Stimulated activated CD4-positive, alpha-beta T cell treated with anti-CD3 and anti-CD28 coated beads, TNF-alpha, amount 100 ng/mL, for 1 hour (primary cell): ENCODE results near the gene UNKL.
A peak's percentile ranks its signal among the peaks of the same experiment; 100 is the strongest.

Experiments
- DNase-seq, 3 donors: peaks; one replicate each; pipeline ENCODE4 v3.0.0-alpha.2; 2020; ENCODE audit warnings: low read depth in 3 of 3, low spot score in 1 of 3

Gene UNKL

GRCh38 chr16:1403036-1403435, 11.5 kb downstream of the UNKL start:
- no peak for DNase-seq

GRCh38 chr16:1401758-1402154, 12.7 kb downstream of the UNKL start:
- DNase-seq, result no peak

- no peak for DNase-seq
Observed at GRCh38 chr16:1401061-1401757, 13.3 kb downstream of the UNKL start.

GRCh38 chr16:1398826-1399581, 15.5 kb downstream of the UNKL start:
- DNase-seq, result no peak

DNA sequence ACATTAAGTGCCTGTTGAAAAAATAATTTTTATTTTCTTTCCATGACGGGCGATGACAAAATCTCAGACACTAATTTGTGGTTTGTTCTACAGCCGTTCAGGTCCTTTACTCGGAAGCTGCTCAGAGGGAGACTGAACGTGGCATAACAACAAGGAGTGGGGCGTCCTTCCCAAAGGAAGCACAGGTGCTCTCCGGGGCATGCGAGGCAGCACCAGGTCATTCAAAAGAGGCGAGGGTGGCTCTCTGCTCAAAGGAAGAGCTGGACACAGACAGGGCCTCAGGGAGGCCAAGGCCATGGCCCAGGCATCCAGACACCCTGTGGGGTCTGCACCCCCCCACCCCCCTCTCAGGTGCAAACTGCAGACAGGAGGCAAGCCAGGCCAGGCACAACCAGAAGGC, 16.2 kb downstream of the UNKL start:
- no peak for DNase-seq

GRCh38 chr16:1397779-1398178, 16.7 kb downstream of the UNKL start:
- DNase-seq, result no peak

- DNase-seq, result no peak
Observed at GRCh38 chr16:1395444-1396031, 19.0 kb downstream of the UNKL start.

DNA sequence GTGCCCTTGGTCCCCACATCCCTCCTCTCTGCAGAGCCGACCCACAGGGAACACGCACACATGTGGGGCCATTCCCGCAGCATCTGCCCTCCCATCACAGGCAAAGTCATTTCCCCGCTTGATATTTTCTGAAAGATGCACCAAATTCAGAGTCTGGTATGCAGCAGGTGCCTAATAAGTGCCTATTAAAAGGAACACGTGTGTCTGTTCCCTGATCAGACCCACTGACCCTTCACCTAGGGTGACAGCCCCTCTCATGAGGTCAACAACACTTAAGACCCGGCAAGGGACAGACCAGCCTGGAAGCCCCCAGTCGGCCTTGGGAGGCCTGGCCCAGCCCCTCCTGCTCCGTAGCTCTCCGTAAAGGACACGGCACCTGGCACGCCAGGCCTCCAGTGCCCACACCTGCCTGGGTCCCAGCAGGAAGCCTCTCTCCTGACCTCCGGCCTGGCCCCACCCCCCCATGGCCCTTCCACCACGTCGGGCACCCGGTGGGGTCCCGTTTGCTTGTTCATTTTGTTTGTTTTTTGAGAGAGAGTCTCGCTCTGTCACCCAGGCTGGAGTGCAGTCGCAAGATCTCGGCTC, 20.0 kb downstream of the UNKL start:
- DNase-seq, result no peak

- DNase-seq, result no peak
Observed at GRCh38 chr16:1393613-1394176, 20.8 kb downstream of the UNKL start.

DNA sequence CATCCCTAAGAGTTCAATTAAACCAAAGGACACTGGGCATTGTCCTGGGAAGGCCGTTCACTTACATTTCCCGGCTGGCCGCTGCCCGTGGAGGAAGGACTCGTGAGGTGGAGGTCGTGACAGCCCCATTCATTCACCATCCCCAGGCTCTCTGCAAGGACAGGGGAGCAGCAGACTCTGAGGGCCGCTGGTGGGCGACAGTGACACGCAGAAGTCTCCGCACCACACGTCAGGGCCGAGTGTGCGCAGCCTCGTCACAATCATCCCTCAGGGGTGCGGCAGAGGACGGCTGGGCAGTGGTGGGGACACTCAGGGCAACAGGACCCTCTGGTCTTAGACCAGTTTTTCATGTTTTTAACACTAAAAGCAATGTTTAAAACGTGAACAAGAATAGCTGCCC, 21.7 kb downstream of the UNKL start:
- DNase-seq, result no peak

GRCh38 chr16:1390239-1390779, 24.2 kb downstream of the UNKL start:
- DNase-seq, result no peak

DNA sequence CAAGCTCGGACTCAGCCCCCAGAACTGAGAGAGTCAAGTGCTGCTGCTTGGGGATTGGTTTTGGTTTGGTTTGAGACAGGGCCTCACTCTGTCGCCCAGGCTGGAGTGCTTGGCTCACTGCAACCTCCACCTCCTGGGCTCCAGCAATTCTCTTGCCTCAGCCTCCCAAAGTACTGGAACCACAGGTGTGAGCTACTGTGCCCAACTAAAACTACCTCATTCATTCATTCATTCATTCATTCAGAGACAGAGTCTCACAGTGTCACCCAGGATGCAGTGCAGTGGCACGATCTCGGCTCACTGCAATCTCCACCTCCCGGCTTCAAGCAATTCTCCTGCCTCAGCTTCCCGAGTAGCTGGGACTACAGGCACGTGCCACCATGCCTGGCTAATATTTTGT, 24.7 kb downstream of the UNKL start:
- DNase-seq, result no peak

- no peak for DNase-seq
Observed at GRCh38 chr16:1387331-1387730, 27.2 kb downstream of the UNKL start.

- DNase-seq, result no peak
Observed at GRCh38 chr16:1385232-1385631, 29.3 kb downstream of the UNKL start.

- DNase-seq, result no peak
Observed at GRCh38 chr16:1383556-1383955, 30.9 kb downstream of the UNKL start.

GRCh38 chr16:1381612-1382406, 32.7 kb downstream of the UNKL start:
- no peak for DNase-seq

- DNase-seq, result no peak
Observed at GRCh38 chr16:1380195-1380594, 34.3 kb downstream of the UNKL start.

GRCh38 chr16:1379304-1380076, 35.0 kb downstream of the UNKL start:
- peak in 2 of 3 donors; percentile 50 to 78 for DNase-seq

DNA sequence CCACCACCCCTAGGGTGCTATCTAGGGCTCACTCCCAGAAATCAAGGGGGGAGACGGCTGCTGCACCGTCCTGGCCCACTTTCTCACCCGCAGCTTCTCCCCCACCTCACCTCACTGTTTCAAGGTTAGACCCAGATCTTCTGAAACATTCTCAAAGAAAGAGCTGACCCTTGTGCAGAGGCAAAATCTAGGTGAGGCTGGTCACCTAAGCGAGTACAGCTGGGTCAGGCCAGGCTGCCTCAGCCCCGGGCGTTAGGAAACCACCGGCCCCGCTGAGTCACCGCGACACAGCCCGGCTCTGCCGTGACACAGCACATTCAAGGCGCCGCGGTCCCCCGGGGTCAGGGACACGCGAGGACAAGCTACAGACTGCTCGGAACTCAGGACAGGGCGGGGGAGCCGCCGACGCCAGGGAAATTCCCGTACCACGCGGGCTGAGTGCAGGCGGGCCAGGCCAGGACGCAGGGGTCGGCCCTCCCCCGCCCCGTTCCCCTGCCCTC, 35.6 kb downstream of the UNKL start:
- DNase-seq, result peak; percentile 19 to 62 (median 22)
